HepG2 (cell line): ENCODE measurements around the gene GPR4.

Source experiments
- GATAD2A ChIP-seq: IDR thresholded peaks from 2 replicates; pipeline ENCODE4 v1.6.1; 2016
- HNF4G ChIP-seq, 2 experiments: sonication (generic) in 1 of 2; formaldehyde crosslinking in 1 of 2; IDR thresholded peaks; 2 replicates each; pipeline versions ENCODE4 v1.4.0 to v1.6.1; 2011 to 2020; ENCODE audit warnings: borderline replicate concordance in 2 of 2, low read depth in 2 of 2, mild to moderate bottlenecking in 2 of 2, low read length in 1 of 2, missing genetic modification reagents in 1 of 2, moderate library complexity in 1 of 2
- ISL2 ChIP-seq: sonication (generic); formaldehyde crosslinking; IDR thresholded peaks from 2 replicates; pipeline ENCODE4 v1.5.0; 2020; ENCODE audit warnings: missing genetic modification reagents
- JUN ChIP-seq: sonication (generic); formaldehyde crosslinking; IDR thresholded peaks from 2 replicates; pipeline ENCODE4 v1.4.0; 2020; ENCODE audit warnings: mild to moderate bottlenecking, missing genetic modification reagents
- NFKB2 ChIP-seq: sonication (generic); formaldehyde crosslinking; IDR thresholded peaks from 2 replicates; pipeline ENCODE4 v1.4.0; 2020; ENCODE audit warnings: missing genetic modification reagents, borderline replicate concordance
- POGZ ChIP-seq: sonication (generic); formaldehyde crosslinking; IDR thresholded peaks from 2 replicates; pipeline ENCODE4 v1.4.0; 2020; ENCODE audit warnings: mild to moderate bottlenecking, missing genetic modification reagents
- RARA ChIP-seq: IDR thresholded peaks from 2 replicates; pipeline ENCODE4 v1.6.1; 2016; ENCODE audit warnings: missing genetic modification reagents, missing compliant biosample characterization
- ZNF160 ChIP-seq: sonication (generic); formaldehyde crosslinking; IDR thresholded peaks from 2 replicates; pipeline ENCODE4 v1.8.0; 2022; ENCODE audit warnings: mild to moderate bottlenecking, inconsistent platforms, missing genetic modification reagents
- ZNF564 ChIP-seq: sonication (generic); formaldehyde crosslinking; IDR thresholded peaks from 2 replicates; pipeline ENCODE4 v1.8.1; 2023; ENCODE audit warnings: mild to moderate bottlenecking, missing genetic modification reagents
- ZNF674 ChIP-seq: sonication (generic); formaldehyde crosslinking; IDR thresholded peaks from 2 replicates; pipeline ENCODE4 v1.5.0; 2020; ENCODE audit warnings: low read depth, mild to moderate bottlenecking, missing genetic modification reagents
- TF ChIP-seq, protein P1 (sequence below): sonication (generic); formaldehyde crosslinking; conservative IDR thresholded peaks from 2 replicates; pipeline ENCODE4 v1.4.0; 2020; ENCODE audit warnings: mild to moderate bottlenecking, missing genetic modification reagents, moderate library complexity

DNA sequence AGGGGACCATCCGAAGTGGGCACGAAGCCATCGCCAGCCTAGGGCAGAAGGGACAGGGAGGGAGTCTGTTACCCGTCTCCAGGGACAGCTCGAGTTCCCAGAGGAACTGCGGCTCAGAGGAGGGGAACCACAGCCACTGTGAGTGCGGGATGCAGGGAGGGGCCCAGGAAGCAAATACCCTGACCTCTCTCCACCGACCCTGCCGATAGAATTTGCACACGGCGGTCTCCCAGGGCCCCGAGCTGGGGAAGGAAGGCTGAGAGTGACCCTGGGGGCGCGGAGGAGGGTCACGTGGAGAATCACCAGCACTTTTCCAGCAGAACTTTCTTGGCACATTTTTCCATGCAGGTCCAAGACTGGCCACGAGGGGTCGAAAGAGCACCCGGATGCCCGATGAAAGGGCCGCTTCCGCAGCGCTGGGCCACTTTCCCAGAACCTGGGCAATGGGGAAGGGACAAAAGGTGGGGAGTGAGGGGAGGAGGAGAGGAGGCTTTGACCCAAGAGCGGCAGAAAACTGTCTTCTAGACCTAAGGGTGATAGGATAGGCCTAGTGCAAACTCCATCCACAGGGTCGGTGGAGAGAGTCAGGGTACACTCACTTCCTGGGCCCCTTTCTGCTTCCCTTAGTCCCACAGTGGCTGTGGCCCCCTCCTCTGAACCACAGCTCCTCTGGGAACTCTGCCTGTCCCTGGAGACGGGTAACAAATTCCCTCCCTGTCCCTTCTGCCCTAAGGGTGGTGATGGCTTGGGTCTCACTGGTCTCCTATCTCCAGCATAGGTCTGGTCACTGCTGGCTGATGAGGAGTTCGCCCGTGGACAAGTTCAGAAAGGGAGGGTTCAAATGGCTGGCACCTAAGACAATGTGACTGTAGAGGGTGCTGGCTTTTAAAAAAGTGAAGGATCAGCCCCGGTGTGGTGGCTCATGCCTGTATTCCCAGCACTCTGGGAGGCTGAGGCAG, 5.3 kb upstream of the GPR4 start:
- no peak for TF ChIP-seq ZNF674 (CRISPR knock-in tag)
- TF ChIP-seq GATAD2A (CRISPR knock-in tag) = peak; percentile 53
- TF ChIP-seq ZNF160 (CRISPR knock-in tag) = no peak
- TF ChIP-seq JUN (CRISPR knock-in tag) = no peak
- peak; percentile 33; the same call in 1 of the 2 replicates for TF ChIP-seq NFKB2 (CRISPR knock-in tag)
- TF ChIP-seq ISL2 (CRISPR knock-in tag) = no peak
- TF ChIP-seq POGZ (CRISPR knock-in tag) = no peak
- no peak for TF ChIP-seq RARA (CRISPR knock-in tag)
- no peak for TF ChIP-seq HNF4G (IDR thresholded peaks at IDR 0.05; ENCODE audit: borderline replicate concordance, low read depth, low read length)
- TF ChIP-seq HNF4G (CRISPR knock-in tag; IDR thresholded peaks at IDR 0.05; ENCODE audit: borderline replicate concordance, low read depth) = 0 out of 2 replicates have a peak, but pooled peaks have one; percentile 42
- no peak for TF ChIP-seq ZNF564
- TF ChIP-seq, protein P1, sequence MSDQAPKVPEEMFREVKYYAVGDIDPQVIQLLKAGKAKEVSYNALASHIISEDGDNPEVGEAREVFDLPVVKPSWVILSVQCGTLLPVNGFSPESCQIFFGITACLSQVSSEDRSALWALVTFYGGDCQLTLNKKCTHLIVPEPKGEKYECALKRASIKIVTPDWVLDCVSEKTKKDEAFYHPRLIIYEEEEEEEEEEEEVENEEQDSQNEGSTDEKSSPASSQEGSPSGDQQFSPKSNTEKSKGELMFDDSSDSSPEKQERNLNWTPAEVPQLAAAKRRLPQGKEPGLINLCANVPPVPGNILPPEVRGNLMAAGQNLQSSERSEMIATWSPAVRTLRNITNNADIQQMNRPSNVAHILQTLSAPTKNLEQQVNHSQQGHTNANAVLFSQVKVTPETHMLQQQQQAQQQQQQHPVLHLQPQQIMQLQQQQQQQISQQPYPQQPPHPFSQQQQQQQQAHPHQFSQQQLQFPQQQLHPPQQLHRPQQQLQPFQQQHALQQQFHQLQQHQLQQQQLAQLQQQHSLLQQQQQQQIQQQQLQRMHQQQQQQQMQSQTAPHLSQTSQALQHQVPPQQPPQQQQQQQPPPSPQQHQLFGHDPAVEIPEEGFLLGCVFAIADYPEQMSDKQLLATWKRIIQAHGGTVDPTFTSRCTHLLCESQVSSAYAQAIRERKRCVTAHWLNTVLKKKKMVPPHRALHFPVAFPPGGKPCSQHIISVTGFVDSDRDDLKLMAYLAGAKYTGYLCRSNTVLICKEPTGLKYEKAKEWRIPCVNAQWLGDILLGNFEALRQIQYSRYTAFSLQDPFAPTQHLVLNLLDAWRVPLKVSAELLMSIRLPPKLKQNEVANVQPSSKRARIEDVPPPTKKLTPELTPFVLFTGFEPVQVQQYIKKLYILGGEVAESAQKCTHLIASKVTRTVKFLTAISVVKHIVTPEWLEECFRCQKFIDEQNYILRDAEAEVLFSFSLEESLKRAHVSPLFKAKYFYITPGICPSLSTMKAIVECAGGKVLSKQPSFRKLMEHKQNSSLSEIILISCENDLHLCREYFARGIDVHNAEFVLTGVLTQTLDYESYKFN = no peak
